ENCODE measurements around the gene FBRSL1.

FBRSL1 gene

GRCh38 chr12:132452596-132453350 is 37.2 kb upstream of the FBRSL1 start:
- TF ChIP-seq EZH2phosphoT487 (IDR thresholded peaks at IDR 0.05; ENCODE audit: low read length) (no peak), EZH2 (optimal IDR thresholded peaks at IDR 0.05; ENCODE audit: low read depth, low read length) (no peak), CTCF (IDR thresholded peaks at IDR 0.05; ENCODE audit: low read length) (no peak)
- Histone ChIP-seq H3K9me2 (replicated peaks; ENCODE audit: insufficient read depth, low read length) (no peaks in the 10 kb centered on the region), H3K4me2 (ENCODE audit: low read depth, low read length) (no peak overlapping the region), H2AFZ (ENCODE audit: low read length) (no peak overlapping the region), H3K27me3 (replicated peaks; ENCODE audit: insufficient read depth, low read length) (peaks cover 16% of the 10 kb centered on the region), H3K9me3 (replicated peaks; ENCODE audit: insufficient read depth, low read length) (no peaks in the 10 kb centered on the region), H3K36me3 (replicated peaks; ENCODE audit: insufficient read depth, low read length) (no peaks in the 10 kb centered on the region), H3K4me3 (ENCODE audit: low read length) (no peak overlapping the region), H3K79me2 (ENCODE audit: low read length) (no peaks in the 10 kb centered on the region), H3K9ac (ENCODE audit: low read length) (no peak overlapping the region), H4K20me1 (ENCODE audit: insufficient read depth, low read length) (no peaks in the 10 kb centered on the region), H3K4me1 (ENCODE audit: low read length) (0 out of 2 replicates have a peak, but pooled peaks cover 6% of the 10 kb centered on the region), H3K27ac (ENCODE audit: low read length) (no peak overlapping the region), H3F3A (ENCODE audit: insufficient read depth, low read length) (0 out of 2 replicates have a peak, but pooled peaks cover 6% of the 10 kb centered on the region)
- no peak for DNase-seq

DNA sequence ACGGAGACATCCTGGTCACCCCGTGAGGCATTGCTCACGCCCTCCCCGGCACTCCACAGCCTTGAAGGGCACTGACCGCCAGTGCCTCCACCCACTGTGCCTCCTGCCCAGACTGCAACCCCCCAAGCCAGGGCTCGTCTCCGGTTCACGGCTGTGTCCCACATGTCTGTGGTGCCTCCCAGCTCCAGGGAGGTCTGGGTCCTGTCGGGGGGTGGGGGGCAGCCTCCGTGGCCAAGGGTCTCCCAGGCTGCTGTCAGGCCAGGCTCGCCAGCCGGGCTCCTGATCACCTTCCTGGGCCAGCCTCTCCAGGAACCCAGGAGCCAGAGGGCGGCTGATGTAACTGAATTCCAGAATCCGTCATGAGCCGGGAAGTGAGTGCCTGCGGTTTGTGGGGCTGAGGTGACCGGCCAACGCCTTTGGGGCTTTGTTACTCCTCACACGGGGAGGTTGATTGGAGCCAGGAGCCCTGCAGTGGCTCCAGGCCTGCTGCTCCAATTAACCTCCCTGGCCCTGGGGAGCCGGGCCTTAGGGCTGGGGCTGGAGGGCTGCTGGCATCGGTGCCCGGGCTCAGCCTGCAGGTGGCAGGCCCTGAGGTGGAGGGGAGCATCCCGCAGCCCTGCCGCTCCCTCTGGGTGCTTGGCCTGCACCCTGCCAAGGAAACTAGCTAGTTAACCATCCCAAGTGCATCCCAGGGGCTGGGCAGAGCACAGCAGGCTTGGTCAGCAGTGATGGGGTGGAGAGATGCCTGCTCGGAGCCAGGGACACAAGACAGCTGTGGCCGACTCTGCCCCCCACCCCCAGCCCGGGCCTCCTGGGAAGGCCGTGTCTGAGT is 36.4 kb upstream of the FBRSL1 start:
- H3K9me2 ChIP-seq (replicated peaks; ENCODE audit: insufficient read depth, low read length) = no peaks in the 10 kb centered on the region
- no peak for TF ChIP-seq CTCF (IDR thresholded peaks at IDR 0.05; ENCODE audit: low read length)
- TF ChIP-seq EZH2phosphoT487 (IDR thresholded peaks at IDR 0.05; ENCODE audit: low read length) = no peak
- TF ChIP-seq EZH2 (optimal IDR thresholded peaks at IDR 0.05; ENCODE audit: low read depth, low read length) = no peak
- H2AFZ ChIP-seq (ENCODE audit: low read length) = no peak overlapping the region
- H3K4me3 ChIP-seq (ENCODE audit: low read length) = no peak overlapping the region
- H3K79me2 ChIP-seq (ENCODE audit: low read length) = no peaks in the 10 kb centered on the region
- H3K9ac ChIP-seq (ENCODE audit: low read length) = no peak overlapping the region
- 0 out of 2 replicates have a peak, but pooled peaks cover 6% of the 10 kb centered on the region for H3F3A ChIP-seq (ENCODE audit: insufficient read depth, low read length)
- H3K9me3 ChIP-seq (replicated peaks; ENCODE audit: insufficient read depth, low read length) = no peaks in the 10 kb centered on the region
- no peaks in the 10 kb centered on the region for H3K36me3 ChIP-seq (replicated peaks; ENCODE audit: insufficient read depth, low read length)
- no peaks in the 10 kb centered on the region for H4K20me1 ChIP-seq (ENCODE audit: insufficient read depth, low read length)
- no peak overlapping the region for H3K4me2 ChIP-seq (ENCODE audit: low read depth, low read length)
- no peak overlapping the region for H3K27ac ChIP-seq (ENCODE audit: low read length)
- H3K4me1 ChIP-seq (ENCODE audit: low read length) = 0 out of 2 replicates have a peak, but pooled peaks cover 6% of the 10 kb centered on the region
- peaks cover 16% of the 10 kb centered on the region for H3K27me3 ChIP-seq (replicated peaks; ENCODE audit: insufficient read depth, low read length)
- no peak for DNase-seq

DNA sequence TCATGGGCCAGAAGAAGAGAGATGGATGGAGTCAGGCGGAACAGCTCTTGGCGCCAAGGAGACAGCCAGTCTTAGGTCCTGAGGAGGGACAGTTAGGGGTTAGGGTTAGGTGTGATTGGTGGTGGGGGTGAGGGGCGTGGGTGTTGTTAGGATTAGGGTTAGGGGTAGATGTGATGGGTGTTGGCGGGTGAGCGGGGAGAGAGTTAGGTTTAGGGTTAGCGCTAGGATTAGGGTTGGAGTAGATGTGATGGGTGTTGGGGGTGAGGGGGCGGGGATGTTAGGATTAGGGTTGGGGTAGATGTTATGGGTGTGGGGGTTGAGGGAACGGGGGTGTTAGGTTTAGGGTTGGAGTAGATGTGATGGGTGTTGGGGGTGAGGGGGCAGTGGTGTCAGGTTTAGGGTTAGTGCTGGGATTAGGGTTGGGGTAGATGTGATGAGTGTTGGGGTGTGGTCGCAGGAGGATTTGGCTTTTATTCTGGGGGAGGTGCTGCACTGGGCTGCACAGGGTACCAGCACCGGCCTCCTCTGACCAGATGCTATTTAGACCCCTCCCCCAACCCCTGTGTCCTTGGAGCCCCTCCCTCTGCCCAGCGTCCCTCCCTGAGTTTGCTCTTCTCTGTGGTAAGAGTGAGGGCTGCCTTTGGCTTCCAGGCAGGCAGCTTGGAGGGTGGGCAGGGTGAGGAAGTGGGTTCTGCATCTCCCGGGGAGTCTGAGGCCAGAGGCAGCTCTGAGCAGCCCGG is 35.6 kb upstream of the FBRSL1 start:
- Histone ChIP-seq H3K27ac (ENCODE audit: low read length) (no peak overlapping the region), H3K4me3 (ENCODE audit: low read length) (no peak overlapping the region), H3K27me3 (replicated peaks; ENCODE audit: insufficient read depth, low read length) (peaks cover 16% of the 10 kb centered on the region), H3K9ac (ENCODE audit: low read length) (no peak overlapping the region), H3K9me2 (replicated peaks; ENCODE audit: insufficient read depth, low read length) (no peaks in the 10 kb centered on the region), H3K36me3 (replicated peaks; ENCODE audit: insufficient read depth, low read length) (no peaks in the 10 kb centered on the region), H4K20me1 (ENCODE audit: insufficient read depth, low read length) (no peaks in the 10 kb centered on the region), H3K4me1 (ENCODE audit: low read length) (0 out of 2 replicates have a peak, but pooled peaks cover 6% of the 10 kb centered on the region), H3K9me3 (replicated peaks; ENCODE audit: insufficient read depth, low read length) (no peaks in the 10 kb centered on the region), H2AFZ (ENCODE audit: low read length) (no peak overlapping the region), H3K4me2 (ENCODE audit: low read depth, low read length) (no peak overlapping the region), H3F3A (ENCODE audit: insufficient read depth, low read length) (0 out of 2 replicates have a peak, but pooled peaks cover 4% of the 10 kb centered on the region), H3K79me2 (ENCODE audit: low read length) (no peaks in the 10 kb centered on the region)
- DNase-seq = no peak
- TF ChIP-seq EZH2phosphoT487 (IDR thresholded peaks at IDR 0.05; ENCODE audit: low read length) (no peak), EZH2 (optimal IDR thresholded peaks at IDR 0.05; ENCODE audit: low read depth, low read length) (no peak), CTCF (IDR thresholded peaks at IDR 0.05; ENCODE audit: low read length) (no peak)
